ENCODE results near the gene NRARP. TPM values are rescaled to one million over a fixed set of nuclear protein-coding genes. Genes with fewer than 3 reads are reported as not detected.

NRARP gene
- total RNA-seq, 4 donors from 2014 or later, result 4.6 to 12.3 (median 7.2) TPM

DNA sequence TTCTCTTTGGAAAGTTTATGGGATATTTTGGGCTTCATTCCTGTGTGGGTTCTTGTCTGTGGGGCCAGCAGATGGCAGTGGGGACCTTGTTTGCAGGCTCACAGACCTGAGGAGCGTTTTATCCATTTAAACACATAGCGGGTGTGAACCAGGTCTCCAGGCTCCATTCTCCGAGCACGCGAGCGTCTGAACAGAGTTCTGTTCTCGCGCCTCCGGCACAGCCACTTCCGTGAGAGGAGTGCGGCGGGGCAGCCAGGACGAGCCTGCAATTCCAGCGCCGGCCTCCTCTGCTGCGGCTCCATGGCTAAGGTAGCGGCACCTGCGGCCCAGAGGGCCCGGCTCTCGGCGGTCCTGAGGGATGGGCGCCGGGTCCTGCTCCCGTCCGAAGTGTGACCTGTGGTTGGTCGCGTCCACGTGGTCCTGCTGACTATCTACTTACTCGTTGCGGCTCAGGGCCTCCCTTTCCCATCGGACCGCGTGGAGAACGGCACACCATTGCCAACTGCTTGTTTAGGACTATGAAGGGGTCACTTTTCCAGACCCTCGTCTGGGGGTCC is 7.3 kb downstream of the NRARP start:
- no peak for DNase-seq (ENCODE audit: low spot score)
- peak; percentile 15 for ATAC-seq (ENCODE audit: low FRiP score)
- TF ChIP-seq, protein P1, sequence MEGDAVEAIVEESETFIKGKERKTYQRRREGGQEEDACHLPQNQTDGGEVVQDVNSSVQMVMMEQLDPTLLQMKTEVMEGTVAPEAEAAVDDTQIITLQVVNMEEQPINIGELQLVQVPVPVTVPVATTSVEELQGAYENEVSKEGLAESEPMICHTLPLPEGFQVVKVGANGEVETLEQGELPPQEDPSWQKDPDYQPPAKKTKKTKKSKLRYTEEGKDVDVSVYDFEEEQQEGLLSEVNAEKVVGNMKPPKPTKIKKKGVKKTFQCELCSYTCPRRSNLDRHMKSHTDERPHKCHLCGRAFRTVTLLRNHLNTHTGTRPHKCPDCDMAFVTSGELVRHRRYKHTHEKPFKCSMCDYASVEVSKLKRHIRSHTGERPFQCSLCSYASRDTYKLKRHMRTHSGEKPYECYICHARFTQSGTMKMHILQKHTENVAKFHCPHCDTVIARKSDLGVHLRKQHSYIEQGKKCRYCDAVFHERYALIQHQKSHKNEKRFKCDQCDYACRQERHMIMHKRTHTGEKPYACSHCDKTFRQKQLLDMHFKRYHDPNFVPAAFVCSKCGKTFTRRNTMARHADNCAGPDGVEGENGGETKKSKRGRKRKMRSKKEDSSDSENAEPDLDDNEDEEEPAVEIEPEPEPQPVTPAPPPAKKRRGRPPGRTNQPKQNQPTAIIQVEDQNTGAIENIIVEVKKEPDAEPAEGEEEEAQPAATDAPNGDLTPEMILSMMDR (IDR thresholded peaks at IDR 0.05), result no peak

- ATAC-seq (ENCODE audit: low FRiP score) (no peak), DNase-seq (ENCODE audit: low spot score) (no peak)
- TF ChIP-seq, protein P1 (IDR thresholded peaks at IDR 0.05), result no peak
These were observed 7.9 kb downstream of the NRARP start for GRCh38 chr9:137294091-137294680.

GRCh38 chr9:137293482-137294090 is 8.5 kb downstream of the NRARP start:
- no peak for DNase-seq (ENCODE audit: low spot score)
- TF ChIP-seq, protein P1 (IDR thresholded peaks at IDR 0.05), result no peak
- ATAC-seq (ENCODE audit: low FRiP score), result no peak

DNA sequence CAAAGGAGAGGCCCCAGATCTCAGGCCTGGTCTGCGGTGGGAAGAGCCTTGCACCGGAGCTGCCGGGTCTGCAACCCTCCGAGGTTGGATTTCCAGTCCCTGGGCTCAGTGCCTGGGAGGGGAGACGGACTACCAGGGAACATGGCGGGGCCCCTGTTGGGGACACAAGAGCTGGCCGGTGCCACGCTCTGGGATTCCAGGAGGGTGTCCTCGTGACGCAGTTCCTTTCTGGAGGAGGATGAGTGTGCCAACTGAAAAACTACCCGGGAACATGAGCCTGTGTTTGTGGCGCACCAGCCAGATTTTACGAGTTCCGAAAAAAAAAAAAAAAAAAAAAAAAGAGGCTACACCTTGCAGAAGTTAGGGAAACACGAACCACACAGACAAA is 9.0 kb downstream of the NRARP start:
- ATAC-seq (ENCODE audit: low FRiP score), result no peak
- TF ChIP-seq, protein P1 (IDR thresholded peaks at IDR 0.05), result no peak
- no peak for DNase-seq (ENCODE audit: low spot score)

GRCh38 chr9:137286975-137287383 is 15.1 kb downstream of the NRARP start:
- ATAC-seq (ENCODE audit: low FRiP score), result peak; percentile 87
- DNase-seq (ENCODE audit: low spot score), result no peak
- TF ChIP-seq, protein P1 (IDR thresholded peaks at IDR 0.05), result no peak

DNA sequence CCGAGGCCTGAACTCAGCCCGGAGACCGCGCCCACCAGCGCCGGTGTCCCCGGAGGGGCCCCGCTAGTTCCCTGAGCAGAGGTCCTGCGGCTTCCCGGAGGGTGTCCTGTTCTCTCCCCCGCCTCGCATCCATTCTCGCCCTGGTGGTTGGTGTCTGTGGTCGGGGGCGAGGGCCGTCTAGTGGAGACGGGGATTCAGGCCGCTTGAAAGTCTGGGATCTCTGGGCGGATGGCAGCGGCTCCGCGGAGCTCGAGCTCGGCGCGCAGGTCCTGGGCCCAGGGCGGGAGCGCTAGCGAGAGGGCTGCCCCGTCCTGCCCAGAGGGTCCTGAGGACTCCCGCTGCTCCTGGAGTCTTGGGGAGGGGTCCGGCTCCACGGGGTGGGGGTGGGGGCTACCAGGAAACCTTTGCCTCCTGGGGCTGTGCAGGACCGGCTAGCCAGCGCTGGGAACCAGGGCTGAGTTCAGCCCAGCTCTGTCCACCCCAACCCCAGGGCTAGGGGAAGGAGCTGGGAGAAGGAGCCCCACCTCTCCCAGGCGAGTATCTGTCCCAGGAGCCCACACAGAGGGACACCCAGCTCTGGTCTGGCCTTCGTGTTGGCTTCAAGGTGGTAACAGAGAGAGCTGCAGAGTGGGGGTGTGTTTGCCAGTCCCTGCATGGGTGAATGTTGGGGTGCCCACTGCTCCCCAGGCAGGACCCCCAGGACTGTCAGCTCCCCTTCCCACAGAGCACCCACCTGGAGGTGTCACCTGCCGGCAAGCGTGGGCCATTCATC is 20.5 kb downstream of the NRARP start:
- DNase-seq (ENCODE audit: low spot score) (no peak), ATAC-seq (ENCODE audit: low FRiP score) (no peak)
- TF ChIP-seq, protein P1 (IDR thresholded peaks at IDR 0.05), result no peak

All from omental fat pad (tissue), 4 donors.